Measurements from ENCODE around the gene NUDT14.

Gene NUDT14

GRCh38 chr14:105184461-105184860 is 3.3 kb upstream of the NUDT14 start:
- TF ChIP-seq, protein P1, sequence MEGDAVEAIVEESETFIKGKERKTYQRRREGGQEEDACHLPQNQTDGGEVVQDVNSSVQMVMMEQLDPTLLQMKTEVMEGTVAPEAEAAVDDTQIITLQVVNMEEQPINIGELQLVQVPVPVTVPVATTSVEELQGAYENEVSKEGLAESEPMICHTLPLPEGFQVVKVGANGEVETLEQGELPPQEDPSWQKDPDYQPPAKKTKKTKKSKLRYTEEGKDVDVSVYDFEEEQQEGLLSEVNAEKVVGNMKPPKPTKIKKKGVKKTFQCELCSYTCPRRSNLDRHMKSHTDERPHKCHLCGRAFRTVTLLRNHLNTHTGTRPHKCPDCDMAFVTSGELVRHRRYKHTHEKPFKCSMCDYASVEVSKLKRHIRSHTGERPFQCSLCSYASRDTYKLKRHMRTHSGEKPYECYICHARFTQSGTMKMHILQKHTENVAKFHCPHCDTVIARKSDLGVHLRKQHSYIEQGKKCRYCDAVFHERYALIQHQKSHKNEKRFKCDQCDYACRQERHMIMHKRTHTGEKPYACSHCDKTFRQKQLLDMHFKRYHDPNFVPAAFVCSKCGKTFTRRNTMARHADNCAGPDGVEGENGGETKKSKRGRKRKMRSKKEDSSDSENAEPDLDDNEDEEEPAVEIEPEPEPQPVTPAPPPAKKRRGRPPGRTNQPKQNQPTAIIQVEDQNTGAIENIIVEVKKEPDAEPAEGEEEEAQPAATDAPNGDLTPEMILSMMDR (conservative IDR thresholded peaks at IDR 0.05; ENCODE audit: low read length), result no peak
- no peak overlapping the region for H3K4me3 ChIP-seq (ENCODE audit: low read length)
- DNase-seq (ENCODE audit: low read depth), result no peak

GRCh38 chr14:105182296-105183020 is 1.3 kb upstream of the NUDT14 start:
- TF ChIP-seq, protein P1 (conservative IDR thresholded peaks at IDR 0.05; ENCODE audit: low read length), result no peak
- no peak overlapping the region for H3K4me3 ChIP-seq (ENCODE audit: low read length)
- no peak for DNase-seq (ENCODE audit: low read depth)

GRCh38 chr14:105181549-105182295 is 610 bp upstream of the NUDT14 start:
- DNase-seq (ENCODE audit: low read depth), result no peak
- H3K4me3 ChIP-seq (ENCODE audit: low read length), result no peak overlapping the region
- TF ChIP-seq, protein P1 (conservative IDR thresholded peaks at IDR 0.05; ENCODE audit: low read length), result no peak

DNA sequence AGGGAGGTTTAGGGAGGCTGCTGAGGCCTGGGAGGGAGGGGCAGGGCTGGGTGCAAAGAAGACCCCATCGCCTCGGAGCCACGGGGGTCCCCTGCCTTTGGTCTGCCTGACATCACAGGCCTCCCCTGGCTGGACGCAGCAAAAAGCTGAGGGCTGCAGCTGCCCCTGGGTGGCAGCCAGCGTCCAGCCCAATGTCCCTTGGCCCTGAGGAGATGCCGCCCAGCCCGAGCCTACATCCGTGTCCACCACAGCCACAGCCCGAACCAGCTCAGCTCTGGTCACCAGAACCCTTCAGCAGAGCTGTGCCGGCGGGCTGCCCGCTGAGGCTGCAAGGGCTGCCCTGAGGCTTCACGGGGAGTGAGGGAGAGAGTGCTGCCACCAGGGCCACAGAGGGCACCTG is 1.9 kb downstream of the NUDT14 start:
- H3K4me3 ChIP-seq (ENCODE audit: low read length), result no peak overlapping the region
- DNase-seq (ENCODE audit: low read depth), result no peak
- TF ChIP-seq, protein P1 (conservative IDR thresholded peaks at IDR 0.05; ENCODE audit: low read length), result no peak

DNA sequence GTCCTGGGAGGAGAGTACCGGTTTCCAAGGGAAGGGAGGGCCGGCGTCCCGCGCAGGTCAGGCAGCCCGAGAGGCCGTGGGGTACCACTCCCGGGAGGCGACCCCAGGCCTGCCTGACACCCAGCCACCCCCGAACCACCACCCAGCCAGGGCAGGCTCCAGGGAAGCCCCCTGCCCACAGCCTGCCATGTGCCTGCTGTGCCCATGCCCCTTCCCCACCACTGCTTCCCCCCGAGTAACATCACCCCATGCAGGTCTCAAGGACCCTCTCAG is 2.3 kb downstream of the NUDT14 start:
- TF ChIP-seq, protein P1 (conservative IDR thresholded peaks at IDR 0.05; ENCODE audit: low read length), result no peak
- no peak for DNase-seq (ENCODE audit: low read depth)
- no peak overlapping the region for H3K4me3 ChIP-seq (ENCODE audit: low read length)

- H3K4me3 ChIP-seq (ENCODE audit: low read length), result no peak overlapping the region
- no peak for DNase-seq (ENCODE audit: low read depth)
- TF ChIP-seq, protein P1 (conservative IDR thresholded peaks at IDR 0.05; ENCODE audit: low read length), result no peak
Measured at GRCh38 chr14:105178069-105178867, 2.8 kb downstream of the NUDT14 start.
